Vagina (tissue), 2 donors: Measurements from ENCODE around the gene MIPEP. TPM values are rescaled to one million over a fixed set of nuclear protein-coding genes. Genes with fewer than 3 reads are reported as not detected.

Experiments
- DNase-seq, 2 donors: peaks; one replicate each; pipeline ENCODE4 v3.0.0-alpha.2; 2017; ENCODE audit errors: extremely low spot score in 2 of 2
- H3K27ac ChIP-seq: fragments of 200-600 bp; sonication (generic); one replicate; pipeline ENCODE4 v1.5.1; 2019
- H3K27me3 ChIP-seq: fragments of 200-600 bp; sonication (generic); one replicate; pipeline ENCODE4 v1.5.1; 2019
- H3K36me3 ChIP-seq, 2 donors: fragments of 200-600 bp; sonication (generic); one replicate each; pipeline ENCODE4 v1.5.1; 2017 to 2019
- H3K4me1 ChIP-seq: fragments of 200-600 bp; sonication (generic); one replicate; pipeline ENCODE4 v1.5.1; 2019
- H3K4me3 ChIP-seq, 2 donors: fragments of 200-600 bp; sonication (generic); 1 replicate in 1 of 2; 2 replicates in 1 of 2; pipeline ENCODE4 v1.5.1; 2016 to 2019
- H3K9me3 ChIP-seq: fragments of 200-600 bp; sonication (generic); one replicate; pipeline ENCODE4 v1.5.1; 2019
- CTCF ChIP-seq, 3 experiments: fragments of 450-650 bp in 2 of 3; fragments of 200-600 bp in 1 of 3; sonication (generic) in 1 of 3; IDR thresholded peaks; one replicate each; pipeline ENCODE4 v1.5.1; 2017 to 2019; ENCODE audit warnings: antibody characterized with exemption in 3 of 3, mild to moderate bottlenecking in 2 of 3, moderate library complexity in 2 of 3
- POLR2A ChIP-seq, 2 donors: fragments of 450-650 bp; IDR thresholded peaks; one replicate each; pipeline ENCODE4 v1.6.1; 2017; ENCODE audit warnings: antibody characterized with exemption in 2 of 2, mild to moderate bottlenecking in 2 of 2, moderate library complexity in 2 of 2
- POLR2AphosphoS5 ChIP-seq, 2 donors: sonication (generic); formaldehyde crosslinking; IDR thresholded peaks; one replicate each; pipeline ENCODE4 v1.9.0; 2017; ENCODE audit warnings: antibody characterized with exemption in 2 of 2, mild to moderate bottlenecking in 2 of 2, low read depth in 1 of 2; ENCODE audit not compliant: insufficient read depth in 1 of 2
- intact Hi-C: fragments of 100-400 bp; cut with DNase I; formaldehyde crosslinking; loops from one replicate; pipeline ENCODE4 v1.15.1; 2023
- total RNA-seq: library from RNA; depleted of rRNA; stranded (reverse); fragments of >200 nt; gene quantifications from one replicate; pipeline ENCODE4 v1.2.3, GENCODE V29; 2016

The MIPEP gene
- total RNA-seq, 1 donor from 2014 or later = 13.3 TPM

GRCh38 chr13:23912469-23912868 is 23.3 kb upstream of the MIPEP start:
- H3K27ac ChIP-seq = no peak overlapping the region
- no peak for TF ChIP-seq POLR2A (IDR thresholded peaks at IDR 0.05)
- no peaks in the 10 kb centered on the region for H3K27me3 ChIP-seq
- intact Hi-C loops = loop anchor here (10.0 kb wide), 1 partner anchor 312 kb away; no protein-coding TSS in a partner anchor
- no peak for DNase-seq
- no peaks in the 10 kb centered on the region for H3K9me3 ChIP-seq
- H3K36me3 ChIP-seq = no peaks in the 10 kb centered on the region
- H3K4me3 ChIP-seq = no peak overlapping the region
- no peaks in the 10 kb centered on the region for H3K4me1 ChIP-seq

DNA sequence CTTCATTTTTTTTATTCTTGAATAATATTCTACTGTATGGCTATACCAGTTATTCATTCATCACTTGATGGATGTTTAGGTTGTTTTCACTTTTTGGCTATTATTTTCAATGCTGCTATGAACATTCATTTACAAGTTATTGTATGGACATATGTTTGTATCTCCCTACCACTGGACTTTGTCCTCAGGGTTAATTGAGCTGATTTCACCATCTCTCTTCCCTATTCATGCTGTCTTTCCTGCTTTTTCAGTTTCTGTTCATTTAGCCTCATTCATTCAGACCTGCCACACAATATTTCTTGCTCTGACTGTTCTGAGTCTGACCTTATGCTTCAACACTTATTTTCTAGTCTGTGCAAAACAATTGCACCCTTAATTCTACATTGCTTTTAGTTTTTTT is 20.4 kb upstream of the MIPEP start:
- no peaks in the 10 kb centered on the region for H3K9me3 ChIP-seq
- intact Hi-C loops = loop anchor here (10.0 kb wide), 1 partner anchor 315 kb away; no protein-coding TSS in a partner anchor
- H3K27me3 ChIP-seq = no peaks in the 10 kb centered on the region
- no peak overlapping the region for H3K4me3 ChIP-seq
- H3K27ac ChIP-seq = no peak overlapping the region
- no peak for DNase-seq
- H3K4me1 ChIP-seq = no peaks in the 10 kb centered on the region
- H3K36me3 ChIP-seq = no peaks in the 10 kb centered on the region
- no peak for TF ChIP-seq POLR2AphosphoS5 (IDR thresholded peaks at IDR 0.05; ENCODE audit: insufficient read depth in 1 of 2, low read depth in 1 of 2)
- TF ChIP-seq POLR2A (IDR thresholded peaks at IDR 0.05) = no peak
- TF ChIP-seq CTCF (IDR thresholded peaks at IDR 0.05) = no peak

GRCh38 chr13:23905766-23906165 is 16.6 kb upstream of the MIPEP start:
- Histone ChIP-seq H3K4me3 (no peak overlapping the region), H3K27me3 (peaks cover 6% of the 10 kb centered on the region), H3K36me3 (no peaks in the 10 kb centered on the region), H3K4me1 (peaks cover 15% of the 10 kb centered on the region), H3K9me3 (no peaks in the 10 kb centered on the region), H3K27ac (no peak overlapping the region)
- intact Hi-C loops = no loop called here
- DNase-seq = no peak
- TF ChIP-seq POLR2AphosphoS5 (IDR thresholded peaks at IDR 0.05; ENCODE audit: insufficient read depth in 1 of 2, low read depth in 1 of 2) (no peak), CTCF (IDR thresholded peaks at IDR 0.05) (no peak), POLR2A (IDR thresholded peaks at IDR 0.05) (no peak)

DNA sequence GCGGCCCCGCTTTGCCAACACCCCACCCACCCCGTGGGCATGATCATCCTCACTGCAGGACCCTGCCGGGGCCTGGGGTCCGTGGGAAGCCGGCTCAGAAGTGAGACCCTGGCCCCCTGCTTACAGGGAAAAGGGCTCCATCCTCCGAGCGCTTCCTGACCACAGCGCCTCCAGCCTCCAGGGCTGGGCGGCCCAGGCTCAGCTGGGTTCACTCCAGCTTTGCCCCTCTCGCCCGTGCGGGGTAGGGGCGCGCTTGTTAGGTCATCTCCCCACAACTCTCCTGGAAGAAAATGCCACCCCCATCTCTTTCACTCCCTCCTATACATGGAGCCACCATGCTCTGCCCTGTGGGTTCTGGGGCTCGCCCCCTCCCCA is 14.7 kb upstream of the MIPEP start:
- H3K27ac ChIP-seq = no peak overlapping the region
- no peaks in the 10 kb centered on the region for H3K36me3 ChIP-seq
- H3K4me1 ChIP-seq = peaks cover 15% of the 10 kb centered on the region
- peak overlapping the region in 1 of 2 donors; percentile 30 for H3K4me3 ChIP-seq
- TF ChIP-seq POLR2AphosphoS5 (IDR thresholded peaks at IDR 0.05; ENCODE audit: insufficient read depth in 1 of 2, low read depth in 1 of 2) (no peak), CTCF (IDR thresholded peaks at IDR 0.05) (no peak), POLR2A (IDR thresholded peaks at IDR 0.05) (no peak)
- intact Hi-C loops = no loop called here
- peaks cover 6% of the 10 kb centered on the region for H3K27me3 ChIP-seq
- no peak for DNase-seq
- no peaks in the 10 kb centered on the region for H3K9me3 ChIP-seq

GRCh38 chr13:23902975-23903905 is 14.0 kb upstream of the MIPEP start:
- H3K4me1 ChIP-seq = peaks cover 15% of the 10 kb centered on the region
- peak overlapping the region; percentile 25 to 30 for H3K4me3 ChIP-seq

More at GRCh38 chr13:23902975-23903905, 14.0 kb upstream of the MIPEP start:
- H3K36me3 ChIP-seq = no peaks in the 10 kb centered on the region
- TF ChIP-seq CTCF (IDR thresholded peaks at IDR 0.05) (no peak), POLR2A (IDR thresholded peaks at IDR 0.05) (no peak), POLR2AphosphoS5 (IDR thresholded peaks at IDR 0.05; ENCODE audit: insufficient read depth in 1 of 2, low read depth in 1 of 2) (no peak)
- H3K27ac ChIP-seq = no peak overlapping the region
- DNase-seq = no peak
- intact Hi-C loops = no loop called here
- peaks cover 6% of the 10 kb centered on the region for H3K27me3 ChIP-seq
- no peaks in the 10 kb centered on the region for H3K9me3 ChIP-seq
